Eye (tissue), 1 donor: Measurements from ENCODE around the gene TRIM8.
"Not testable (repeated sequence)": the region's sequence is repeated elsewhere in the genome, so short reads cannot be mapped to it uniquely, and the experiment has no call there.

Experiments
- DNase-seq: peaks from one replicate; pipeline ENCODE4 v3.0.0-alpha.2; 2015

Gene TRIM8

GRCh38 chr10:102673819-102674511, 29.7 kb downstream of the TRIM8 start:
- DNase-seq: peak; percentile 94

GRCh38 chr10:102674566-102674965, 30.3 kb downstream of the TRIM8 start:
- DNase-seq: peak; percentile 77

GRCh38 chr10:102675011-102675665, 30.9 kb downstream of the TRIM8 start:
- peak; percentile 83 for DNase-seq

- peak; percentile 80 for DNase-seq
Measured at GRCh38 chr10:102675666-102676533, 31.6 kb downstream of the TRIM8 start.

- DNase-seq: peak; percentile 45
Measured at GRCh38 chr10:102676534-102677315, 32.4 kb downstream of the TRIM8 start.

- peak; percentile 48 for DNase-seq
Measured at GRCh38 chr10:102677331-102678067, 33.2 kb downstream of the TRIM8 start.

- no peak for DNase-seq
Measured at GRCh38 chr10:102678068-102678400, 33.8 kb downstream of the TRIM8 start.

GRCh38 chr10:102678842-102679289, 34.6 kb downstream of the TRIM8 start:
- peak; percentile 93 for DNase-seq

- DNase-seq: no peak
Measured at GRCh38 chr10:102679596-102679995, 35.3 kb downstream of the TRIM8 start.

- DNase-seq: no peak
Measured at GRCh38 chr10:102681696-102682095, 37.4 kb downstream of the TRIM8 start.

- no peak for DNase-seq
Measured at GRCh38 chr10:102682416-102682815, 38.1 kb downstream of the TRIM8 start.

- DNase-seq: no peak
Measured at GRCh38 chr10:102682981-102683380, 38.7 kb downstream of the TRIM8 start.

GRCh38 chr10:102683736-102684135, 39.5 kb downstream of the TRIM8 start:
- no peak for DNase-seq

- DNase-seq: no peak
Measured at GRCh38 chr10:102691285-102692066, 47.2 kb downstream of the TRIM8 start.

GRCh38 chr10:102695401-102695800, 51.1 kb downstream of the TRIM8 start:
- not testable (repeated sequence) for DNase-seq

- no peak for DNase-seq
Measured at GRCh38 chr10:102696736-102697135, 52.5 kb downstream of the TRIM8 start.

- no peak for DNase-seq
Measured at GRCh38 chr10:102698894-102699293, 54.6 kb downstream of the TRIM8 start.

GRCh38 chr10:102701272-102701671, 57.0 kb downstream of the TRIM8 start:
- DNase-seq: no peak

- no peak for DNase-seq
Measured at GRCh38 chr10:102701796-102702195, 57.5 kb downstream of the TRIM8 start.

- DNase-seq: no peak
Measured at GRCh38 chr10:102702742-102703141, 58.5 kb downstream of the TRIM8 start.

- no peak for DNase-seq
Measured at GRCh38 chr10:102704915-102705314, 60.6 kb downstream of the TRIM8 start.
